Tibial artery (tissue), 4 donors: Measurements from ENCODE around the gene TRIM13.

ENCODE experiments used
- DNase-seq, 2 donors: peaks; one replicate each; pipeline ENCODE4 v3.0.0-alpha.2; 2019
- H3K27ac ChIP-seq, 2 donors: fragments of 200-600 bp; sonication (generic) in 1 of 2; 1 replicate in 1 of 2; 2 replicates in 1 of 2; pipeline ENCODE4 v1.5.1; 2018 to 2019; ENCODE audit warnings: mild to moderate bottlenecking in 1 of 2
- H3K27me3 ChIP-seq, 2 donors: fragments of 200-600 bp; sonication (generic) in 1 of 2; one replicate each; pipeline versions ENCODE4 v1.5.1 to v1.6.0; 2016 to 2019
- H3K36me3 ChIP-seq, 3 donors: fragments of 200-600 bp; sonication (generic) in 2 of 3; one replicate each; pipeline ENCODE4 v1.5.1; 2016 to 2019; ENCODE audit warnings: mild to moderate bottlenecking in 2 of 3
- H3K4me1 ChIP-seq, 4 donors: fragments of 200-600 bp; sonication (generic) in 2 of 4; 1 replicate in 3 of 4; 2 replicates in 1 of 4; pipeline ENCODE4 v1.5.1; 2016 to 2019
- H3K4me3 ChIP-seq, 2 donors: fragments of 200-600 bp; sonication (generic) in 1 of 2; 1 replicate in 1 of 2; 2 replicates in 1 of 2; pipeline ENCODE4 v1.5.1; 2018 to 2019; ENCODE audit warnings: mild to moderate bottlenecking in 2 of 2
- H3K9me3 ChIP-seq, 3 donors: fragments of 200-600 bp; sonication (generic) in 1 of 3; one replicate each; pipeline ENCODE4 v1.5.1; 2016 to 2019
- intact Hi-C: fragments of 100-400 bp; cut with DNase I; formaldehyde crosslinking; loops from one replicate; pipeline ENCODE4 v1.15.0; 2023; ENCODE audit warnings: low total_unique reads
- TF ChIP-seq, protein P1 (sequence below), 2 experiments: fragments of 200-600 bp in 1 of 2; fragments of 450-650 bp in 1 of 2; IDR thresholded peaks; one replicate each; pipeline ENCODE4 v1.5.1; 2017 to 2019; ENCODE audit warnings: antibody characterized with exemption in 2 of 2, mild to moderate bottlenecking in 1 of 2, moderate library complexity in 1 of 2

TRIM13 gene

DNA sequence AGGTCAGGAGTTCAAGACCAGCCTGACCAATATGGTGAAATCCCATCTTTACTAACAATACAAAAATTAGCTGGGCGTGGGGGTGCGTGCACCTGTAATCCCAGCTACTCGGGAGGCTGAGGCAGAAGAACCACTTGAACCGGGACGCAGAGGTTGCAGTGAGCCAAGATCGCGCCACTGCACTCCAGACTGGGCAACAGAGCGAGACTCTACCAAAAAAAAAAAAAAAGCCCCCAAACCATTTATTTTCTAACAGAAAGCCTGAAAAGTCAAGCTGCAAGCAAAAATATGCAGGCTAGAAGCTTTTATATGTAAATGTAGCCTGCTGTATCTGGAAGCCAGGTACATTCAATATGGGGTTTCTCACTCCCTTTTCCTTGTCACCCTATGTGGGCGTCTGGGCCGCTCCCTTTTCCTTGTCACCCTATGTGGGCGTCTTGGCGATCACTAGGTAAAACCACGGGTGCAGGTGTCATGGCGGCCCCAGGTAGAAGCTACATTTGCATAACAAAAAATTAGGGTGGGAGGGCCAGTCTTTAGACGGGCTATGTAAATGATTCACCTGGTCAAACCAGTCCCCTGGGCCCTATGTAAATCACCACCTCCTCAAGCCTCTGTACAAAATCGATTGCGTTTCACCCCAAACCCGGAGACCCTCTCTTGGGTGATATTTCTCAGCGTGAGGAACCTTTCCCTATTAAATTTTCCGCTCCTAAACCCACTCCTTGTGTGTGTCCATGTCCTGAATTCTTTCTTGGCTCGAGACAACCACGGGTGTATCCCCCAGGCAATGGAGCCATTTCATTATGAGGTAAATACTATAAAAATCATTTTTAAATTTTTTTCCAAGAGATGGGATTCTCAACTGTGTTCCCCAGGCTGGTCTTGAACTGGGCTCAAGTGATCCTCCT lies 2.1 kb downstream of the TRIM13 start:
- Histone ChIP-seq H3K9me3 (no peaks in the 10 kb centered on the region), H3K4me1 (peaks cover 5 to 71% (median 39%) of the 10 kb centered on the region in 4 donors), H3K27me3 (no peaks in the 10 kb centered on the region), H3K4me3 (peak overlapping the region; percentile 70 to 91), H3K27ac (peak overlapping the region; percentile 97 to 100), H3K36me3 (peaks cover 0 to 12% (median 5%) of the 10 kb centered on the region in 3 donors)
- DNase-seq: no peak
- TF ChIP-seq, protein P1, sequence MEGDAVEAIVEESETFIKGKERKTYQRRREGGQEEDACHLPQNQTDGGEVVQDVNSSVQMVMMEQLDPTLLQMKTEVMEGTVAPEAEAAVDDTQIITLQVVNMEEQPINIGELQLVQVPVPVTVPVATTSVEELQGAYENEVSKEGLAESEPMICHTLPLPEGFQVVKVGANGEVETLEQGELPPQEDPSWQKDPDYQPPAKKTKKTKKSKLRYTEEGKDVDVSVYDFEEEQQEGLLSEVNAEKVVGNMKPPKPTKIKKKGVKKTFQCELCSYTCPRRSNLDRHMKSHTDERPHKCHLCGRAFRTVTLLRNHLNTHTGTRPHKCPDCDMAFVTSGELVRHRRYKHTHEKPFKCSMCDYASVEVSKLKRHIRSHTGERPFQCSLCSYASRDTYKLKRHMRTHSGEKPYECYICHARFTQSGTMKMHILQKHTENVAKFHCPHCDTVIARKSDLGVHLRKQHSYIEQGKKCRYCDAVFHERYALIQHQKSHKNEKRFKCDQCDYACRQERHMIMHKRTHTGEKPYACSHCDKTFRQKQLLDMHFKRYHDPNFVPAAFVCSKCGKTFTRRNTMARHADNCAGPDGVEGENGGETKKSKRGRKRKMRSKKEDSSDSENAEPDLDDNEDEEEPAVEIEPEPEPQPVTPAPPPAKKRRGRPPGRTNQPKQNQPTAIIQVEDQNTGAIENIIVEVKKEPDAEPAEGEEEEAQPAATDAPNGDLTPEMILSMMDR (IDR thresholded peaks at IDR 0.05): no peak
- intact Hi-C loops: loop anchor here (5.0 kb wide), 3 partner anchors 62 to 913 kb away; partner anchors contain the start of gene SPRYD7

GRCh38 chr13:50001287-50001686 lies 4.4 kb downstream of the TRIM13 start:
- DNase-seq: no peak
- Histone ChIP-seq H3K9me3 (no peaks in the 10 kb centered on the region), H3K4me1 (peaks cover 5 to 73% (median 38%) of the 10 kb centered on the region in 4 donors), H3K27me3 (no peaks in the 10 kb centered on the region), H3K4me3 (no peak overlapping the region), H3K36me3 (peaks cover 0 to 12% (median 5%) of the 10 kb centered on the region in 3 donors), H3K27ac (peak overlapping the region; percentile 36 to 57)
- TF ChIP-seq, protein P1 (IDR thresholded peaks at IDR 0.05): no peak
- intact Hi-C loops: no loop called here

GRCh38 chr13:50006426-50007135 lies 9.7 kb downstream of the TRIM13 start:
- Histone ChIP-seq H3K4me1 (peaks cover 0 to 42% (median 9%) of the 10 kb centered on the region in 4 donors), H3K27me3 (no peaks in the 10 kb centered on the region), H3K27ac (no peak overlapping the region), H3K36me3 (peaks cover 5 to 36% (median 15%) of the 10 kb centered on the region in 3 donors), H3K4me3 (no peak overlapping the region), H3K9me3 (no peaks in the 10 kb centered on the region)
- TF ChIP-seq, protein P1 (IDR thresholded peaks at IDR 0.05): no peak
- intact Hi-C loops: no loop called here
- DNase-seq: no peak

DNA sequence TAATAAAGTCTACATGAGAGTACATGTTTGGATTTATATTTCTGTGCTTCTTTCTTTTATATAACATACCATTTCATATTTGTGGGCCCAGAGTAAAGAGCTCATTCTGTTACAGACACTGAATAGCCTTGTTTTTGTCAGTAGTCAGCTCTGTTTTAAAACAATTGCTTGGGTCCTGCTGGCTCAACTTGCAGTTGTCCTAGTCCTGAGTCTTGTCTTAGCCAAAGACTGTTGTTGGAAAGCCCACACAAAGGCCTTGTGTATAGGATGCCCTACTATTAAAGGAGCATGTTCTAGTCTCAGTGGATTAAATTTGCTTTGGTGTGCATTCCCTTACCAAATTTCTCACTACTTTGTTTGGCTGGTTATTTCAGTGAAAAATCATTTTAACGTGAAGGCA lies 14.6 kb downstream of the TRIM13 start:
- peaks cover 21 to 51% (median 22%) of the 10 kb centered on the region in 3 donors for H3K36me3 ChIP-seq
- DNase-seq: no peak
- H3K27me3 ChIP-seq: no peaks in the 10 kb centered on the region
- H3K27ac ChIP-seq: no peak overlapping the region
- no peaks in the 10 kb centered on the region for H3K9me3 ChIP-seq
- peaks cover 0 to 30% (median 8%) of the 10 kb centered on the region in 4 donors for H3K4me1 ChIP-seq
- intact Hi-C loops: no loop called here
- no peak overlapping the region for H3K4me3 ChIP-seq
- TF ChIP-seq, protein P1 (IDR thresholded peaks at IDR 0.05): no peak

GRCh38 chr13:50012396-50013169 lies 15.7 kb downstream of the TRIM13 start:
- intact Hi-C loops: no loop called here
- Histone ChIP-seq H3K4me1 (peaks cover 0 to 36% (median 14%) of the 10 kb centered on the region in 4 donors), H3K4me3 (no peak overlapping the region), H3K9me3 (no peaks in the 10 kb centered on the region), H3K36me3 (peaks cover 21 to 46% (median 22%) of the 10 kb centered on the region in 3 donors), H3K27ac (no peak overlapping the region), H3K27me3 (no peaks in the 10 kb centered on the region)
- TF ChIP-seq, protein P1 (IDR thresholded peaks at IDR 0.05): no peak
- DNase-seq: no peak
